ENCODE results near the gene IL7R. TPM values are rescaled to one million over a fixed set of nuclear protein-coding genes. Genes with fewer than 3 reads are reported as not detected.

The IL7R gene
- total RNA-seq, 1 experiment from 2014 or later: 0.26 TPM

- Mint-ChIP-seq H3K36me3 (ENCODE audit: insufficient read depth, unreplicated experiment) (no peaks in the 10 kb centered on the region), H3K4me1 (ENCODE audit: insufficient read depth, unreplicated experiment) (peaks cover 15% of the 10 kb centered on the region), H3K27ac (ENCODE audit: low read depth, unreplicated experiment) (peak overlapping the region; percentile 40), H3K9me3 (ENCODE audit: unreplicated experiment) (no peaks in the 10 kb centered on the region), H3K27me3 (ENCODE audit: insufficient read depth, unreplicated experiment) (no peaks in the 10 kb centered on the region), H3K4me3 (ENCODE audit: unreplicated experiment) (no peak overlapping the region)
- BruUV-seq (replicated peaks): no TSS peak
- intact Hi-C loops (cut with micrococcal nuclease): no loop called here
- no peak for TF ChIP-seq CTCF (IDR thresholded peaks at IDR 0.05; ENCODE audit: unreplicated experiment)
- peak; percentile 83 for DNase-seq (ENCODE audit: unreplicated experiment)
- ChIA-PET CTCF (no interaction called here), POLR2A (no interaction called here)
These were observed 27.6 kb downstream of the IL7R start for GRCh38 chr5:35884191-35884769.

GRCh38 chr5:35884773-35885172, 28.1 kb downstream of the IL7R start:
- BruUV-seq (replicated peaks): no TSS peak
- TF ChIP-seq CTCF (IDR thresholded peaks at IDR 0.05; ENCODE audit: unreplicated experiment): no peak
- no peaks in the 10 kb centered on the region for H3K36me3 Mint-ChIP-seq (ENCODE audit: insufficient read depth, unreplicated experiment)
- intact Hi-C loops (cut with micrococcal nuclease): no loop called here
- no peak overlapping the region for H3K4me3 Mint-ChIP-seq (ENCODE audit: unreplicated experiment)
- DNase-seq (ENCODE audit: unreplicated experiment): no peak
- H3K27me3 Mint-ChIP-seq (ENCODE audit: insufficient read depth, unreplicated experiment): no peaks in the 10 kb centered on the region
- ChIA-PET CTCF (interaction anchor here (1.1 kb wide), 1 partner anchor 40 kb away, joined by 3 read pairs; no protein-coding TSS in a partner anchor), POLR2A (interaction anchor here (1.0 kb wide), 1 partner anchor 23 kb away, joined by 3 read pairs; no protein-coding TSS in a partner anchor)
- H3K27ac Mint-ChIP-seq (ENCODE audit: low read depth, unreplicated experiment): no peak overlapping the region
- no peaks in the 10 kb centered on the region for H3K9me3 Mint-ChIP-seq (ENCODE audit: unreplicated experiment)
- peaks cover 15% of the 10 kb centered on the region for H3K4me1 Mint-ChIP-seq (ENCODE audit: insufficient read depth, unreplicated experiment)

- DNase-seq (ENCODE audit: unreplicated experiment): no peak
- CTCF ChIA-PET: interaction anchor here (0.6 kb wide), 1 partner anchor 1461 kb away, joined by 3 read pairs; no protein-coding TSS in a partner anchor
- Mint-ChIP-seq H3K27me3 (ENCODE audit: insufficient read depth, unreplicated experiment) (no peaks in the 10 kb centered on the region), H3K4me3 (ENCODE audit: unreplicated experiment) (no peak overlapping the region), H3K36me3 (ENCODE audit: insufficient read depth, unreplicated experiment) (no peaks in the 10 kb centered on the region), H3K27ac (ENCODE audit: low read depth, unreplicated experiment) (no peak overlapping the region), H3K9me3 (ENCODE audit: unreplicated experiment) (no peaks in the 10 kb centered on the region), H3K4me1 (ENCODE audit: insufficient read depth, unreplicated experiment) (peaks cover 15% of the 10 kb centered on the region)
- BruUV-seq (replicated peaks): no TSS peak
- TF ChIP-seq CTCF (IDR thresholded peaks at IDR 0.05; ENCODE audit: unreplicated experiment): no peak
- POLR2A ChIA-PET: no interaction called here
- intact Hi-C loops (cut with micrococcal nuclease): no loop called here
These were observed 29.7 kb downstream of the IL7R start for GRCh38 chr5:35886381-35886780.

GRCh38 chr5:35887321-35888100, 30.8 kb downstream of the IL7R start:
- peaks cover 15% of the 10 kb centered on the region for H3K4me1 Mint-ChIP-seq (ENCODE audit: insufficient read depth, unreplicated experiment)
- no peak overlapping the region for H3K27ac Mint-ChIP-seq (ENCODE audit: low read depth, unreplicated experiment)
- no peak for DNase-seq (ENCODE audit: unreplicated experiment)
- BruUV-seq (replicated peaks): no TSS peak
- no peak overlapping the region for H3K4me3 Mint-ChIP-seq (ENCODE audit: unreplicated experiment)
- no peak for TF ChIP-seq CTCF (IDR thresholded peaks at IDR 0.05; ENCODE audit: unreplicated experiment)
- intact Hi-C loops (cut with micrococcal nuclease): no loop called here
- ChIA-PET POLR2A (no interaction called here), CTCF (interaction anchor here (0.6 kb wide), 2 partner anchors 39 to 1462 kb away, joined by 3 to 4 read pairs; no protein-coding TSS in a partner anchor)
- H3K27me3 Mint-ChIP-seq (ENCODE audit: insufficient read depth, unreplicated experiment): no peaks in the 10 kb centered on the region
- H3K36me3 Mint-ChIP-seq (ENCODE audit: insufficient read depth, unreplicated experiment): no peaks in the 10 kb centered on the region
- no peaks in the 10 kb centered on the region for H3K9me3 Mint-ChIP-seq (ENCODE audit: unreplicated experiment)

All from MCF 10A (cell line).